Omental fat pad (tissue), 4 donors: ENCODE measurements around the gene PPDPF. TPM values are rescaled to one million over a fixed set of nuclear protein-coding genes. Genes with fewer than 3 reads are reported as not detected.

Experiments
- ATAC-seq: fragments of 150-250 bp; one replicate; pipeline ENCODE4 v1.9.1; 2016; ENCODE audit warnings: mild to moderate bottlenecking, moderate library complexity; ENCODE audit not compliant: low FRiP score
- DNase-seq: peaks from one replicate; pipeline ENCODE4 v3.0.0-alpha.2; 2019; ENCODE audit warnings: low spot score
- total RNA-seq, 4 donors: library from RNA; depleted of rRNA; stranded (reverse); fragments of >200 nt; gene quantifications; one replicate each; pipeline ENCODE4 v1.1.0, GENCODE V29; 2016
- TF ChIP-seq, protein P1 (sequence below), 3 donors: fragments of 450-650 bp; IDR thresholded peaks; one replicate each; pipeline ENCODE4 v1.5.1; 2016 to 2017; ENCODE audit warnings: antibody characterized with exemption in 3 of 3, mild to moderate bottlenecking in 3 of 3, moderate library complexity in 2 of 3

PPDPF gene
- total RNA-seq, 4 donors from 2014 or later: 22.2 to 108 (median 75.8) TPM

DNA sequence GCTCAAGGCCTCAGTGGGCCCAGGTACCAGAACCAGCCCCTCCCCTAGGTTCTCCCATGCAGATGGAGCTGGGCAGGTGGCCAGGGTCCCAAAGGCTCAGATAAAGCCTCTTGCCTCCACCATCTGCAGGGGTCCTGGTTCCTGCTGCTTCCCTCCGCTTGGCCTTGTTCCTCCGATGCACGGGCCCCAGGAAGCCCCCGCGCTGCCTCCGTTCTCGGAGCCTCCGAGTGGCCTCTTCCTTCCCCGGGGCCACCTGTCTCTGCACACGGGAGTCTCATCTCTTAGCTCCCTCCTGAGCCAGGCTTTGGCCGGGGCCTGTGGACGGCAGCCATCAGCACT lies 18.5 kb downstream of the PPDPF start:
- DNase-seq: no peak
- TF ChIP-seq, protein P1, sequence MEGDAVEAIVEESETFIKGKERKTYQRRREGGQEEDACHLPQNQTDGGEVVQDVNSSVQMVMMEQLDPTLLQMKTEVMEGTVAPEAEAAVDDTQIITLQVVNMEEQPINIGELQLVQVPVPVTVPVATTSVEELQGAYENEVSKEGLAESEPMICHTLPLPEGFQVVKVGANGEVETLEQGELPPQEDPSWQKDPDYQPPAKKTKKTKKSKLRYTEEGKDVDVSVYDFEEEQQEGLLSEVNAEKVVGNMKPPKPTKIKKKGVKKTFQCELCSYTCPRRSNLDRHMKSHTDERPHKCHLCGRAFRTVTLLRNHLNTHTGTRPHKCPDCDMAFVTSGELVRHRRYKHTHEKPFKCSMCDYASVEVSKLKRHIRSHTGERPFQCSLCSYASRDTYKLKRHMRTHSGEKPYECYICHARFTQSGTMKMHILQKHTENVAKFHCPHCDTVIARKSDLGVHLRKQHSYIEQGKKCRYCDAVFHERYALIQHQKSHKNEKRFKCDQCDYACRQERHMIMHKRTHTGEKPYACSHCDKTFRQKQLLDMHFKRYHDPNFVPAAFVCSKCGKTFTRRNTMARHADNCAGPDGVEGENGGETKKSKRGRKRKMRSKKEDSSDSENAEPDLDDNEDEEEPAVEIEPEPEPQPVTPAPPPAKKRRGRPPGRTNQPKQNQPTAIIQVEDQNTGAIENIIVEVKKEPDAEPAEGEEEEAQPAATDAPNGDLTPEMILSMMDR (IDR thresholded peaks at IDR 0.05): no peak
- ATAC-seq: no peak

DNA sequence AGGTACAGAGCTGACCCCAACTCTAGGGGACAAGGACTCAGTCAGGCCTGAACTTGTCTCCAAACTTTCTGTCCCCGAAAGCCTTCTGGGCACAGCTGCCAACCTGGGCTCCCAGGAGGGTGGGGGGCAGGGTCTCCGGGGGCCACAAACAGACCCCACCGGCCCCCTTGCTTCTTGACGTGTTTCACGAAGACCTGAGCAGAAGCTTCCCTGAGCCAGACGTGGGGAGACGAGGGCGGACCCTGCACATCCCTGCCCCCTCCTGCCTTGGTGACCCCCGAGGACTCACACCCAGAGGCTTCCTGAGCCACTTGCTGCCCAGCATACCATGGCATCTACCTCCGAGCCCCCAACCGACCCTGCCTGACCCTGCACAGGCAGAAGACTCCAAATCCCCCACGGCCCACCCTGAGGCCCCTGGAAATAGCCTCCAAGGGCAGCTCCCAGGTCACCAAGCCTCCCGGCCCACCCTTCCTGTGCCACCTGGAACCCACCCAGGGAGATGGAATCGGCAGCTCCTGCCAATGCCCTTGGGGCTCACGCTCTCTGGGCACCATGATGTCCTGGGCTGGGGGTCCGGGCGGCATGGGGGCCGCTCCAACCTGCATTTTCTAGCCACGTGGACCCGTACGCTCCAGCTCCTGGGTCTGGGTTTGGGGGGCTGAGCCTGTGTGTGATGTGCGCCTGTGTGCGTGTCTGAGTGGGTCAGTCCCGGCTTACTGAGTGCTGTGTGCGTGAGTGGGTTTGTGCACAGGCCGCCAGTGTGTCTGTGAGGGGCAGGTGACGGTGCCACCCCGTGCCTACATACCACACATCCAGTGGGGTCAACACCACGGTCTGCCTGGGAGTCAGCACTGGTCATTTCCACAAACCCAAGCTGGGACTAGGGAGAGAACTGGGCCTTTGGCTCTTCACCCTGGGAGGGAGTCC lies 19.1 kb downstream of the PPDPF start:
- TF ChIP-seq, protein P1 (IDR thresholded peaks at IDR 0.05): no peak
- DNase-seq: no peak
- no peak for ATAC-seq

DNA sequence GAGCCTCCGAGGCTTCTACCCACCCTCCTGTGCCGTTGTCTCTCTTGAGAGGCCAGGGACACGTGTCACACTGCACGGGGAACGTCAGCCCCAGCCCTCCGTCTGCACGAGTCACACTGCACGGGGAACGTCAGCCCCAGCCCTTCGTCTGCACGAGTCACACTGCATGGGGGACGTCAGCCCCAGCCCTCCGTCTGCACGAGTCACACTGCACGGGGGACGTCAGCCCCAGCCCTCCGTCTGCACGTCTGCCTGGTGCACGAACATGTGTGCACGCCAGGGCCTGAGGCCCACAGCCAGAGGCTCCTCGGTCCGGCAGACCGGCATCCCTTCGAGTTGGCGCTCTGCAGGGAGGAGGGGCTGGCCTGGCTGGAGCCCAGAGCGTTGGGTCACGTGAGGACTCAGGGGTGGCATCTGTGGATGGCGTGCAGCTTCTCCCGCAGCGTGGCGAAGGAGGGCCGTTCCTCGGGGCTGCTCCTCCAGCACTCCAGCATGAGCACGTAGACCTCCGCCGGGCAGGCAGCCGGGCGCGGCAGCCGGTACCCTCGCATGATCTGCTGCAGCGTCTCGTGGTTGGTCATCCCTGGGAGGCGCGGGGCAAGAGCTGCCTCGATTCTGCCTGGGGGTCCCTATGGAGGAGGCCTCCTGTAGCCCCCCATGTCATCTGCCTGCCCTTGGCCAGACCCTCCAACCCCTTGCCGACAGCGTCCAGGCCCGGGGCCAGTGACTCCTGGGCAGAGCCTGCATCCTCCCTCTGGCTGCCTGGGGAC lies 20.0 kb downstream of the PPDPF start:
- DNase-seq (no peak), ATAC-seq (no peak)
- TF ChIP-seq, protein P1 (IDR thresholded peaks at IDR 0.05): no peak

DNA sequence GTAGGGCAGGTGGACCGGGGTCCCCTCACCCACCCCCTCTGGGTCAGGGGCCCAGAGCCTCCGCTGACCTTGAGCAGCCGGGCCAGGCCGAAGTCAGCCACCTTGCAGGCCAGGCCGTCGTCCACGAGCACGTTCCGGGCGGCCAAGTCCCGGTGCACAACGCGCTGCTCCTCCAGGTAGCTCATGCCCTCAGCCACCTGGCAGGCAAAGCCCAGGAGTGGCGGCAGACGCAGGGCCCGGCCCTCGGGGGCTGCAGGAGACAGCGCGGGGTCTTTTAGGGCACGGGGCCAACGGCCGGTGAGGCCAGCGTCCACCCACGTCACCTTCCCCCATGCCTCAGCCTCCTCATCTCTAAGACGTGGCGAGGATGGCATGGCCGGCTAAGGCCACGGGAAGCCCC lies 20.8 kb downstream of the PPDPF start:
- TF ChIP-seq, protein P1 (IDR thresholded peaks at IDR 0.05): no peak
- ATAC-seq: no peak
- DNase-seq: no peak

DNA sequence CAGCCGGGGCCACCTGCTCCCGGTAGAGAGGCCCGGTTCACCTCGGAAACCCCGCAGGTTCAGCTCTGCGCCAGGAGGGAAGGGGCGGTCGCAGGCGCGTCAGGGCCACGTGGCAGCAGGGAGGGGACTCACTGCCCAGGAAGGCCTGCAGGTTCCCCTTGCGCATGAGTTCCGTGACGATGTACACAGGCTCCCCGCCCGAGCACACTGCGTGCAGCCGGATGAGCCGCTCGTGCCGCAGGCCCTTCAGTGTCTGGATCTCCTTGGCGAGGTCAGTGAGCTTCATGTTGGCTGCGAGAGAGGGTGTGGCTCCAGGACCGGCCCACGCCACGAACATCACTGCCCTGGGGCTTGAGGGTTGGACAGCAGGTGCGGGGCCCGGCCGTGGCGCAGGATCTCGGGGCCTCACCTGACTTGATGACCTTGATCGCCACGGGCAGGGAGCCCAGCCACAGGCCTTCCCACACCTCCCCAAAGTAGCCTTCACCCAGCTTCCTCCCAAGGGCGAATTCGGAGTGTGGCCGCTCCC lies 21.5 kb downstream of the PPDPF start:
- TF ChIP-seq, protein P1 (IDR thresholded peaks at IDR 0.05): no peak
- DNase-seq (no peak), ATAC-seq (no peak)

DNA sequence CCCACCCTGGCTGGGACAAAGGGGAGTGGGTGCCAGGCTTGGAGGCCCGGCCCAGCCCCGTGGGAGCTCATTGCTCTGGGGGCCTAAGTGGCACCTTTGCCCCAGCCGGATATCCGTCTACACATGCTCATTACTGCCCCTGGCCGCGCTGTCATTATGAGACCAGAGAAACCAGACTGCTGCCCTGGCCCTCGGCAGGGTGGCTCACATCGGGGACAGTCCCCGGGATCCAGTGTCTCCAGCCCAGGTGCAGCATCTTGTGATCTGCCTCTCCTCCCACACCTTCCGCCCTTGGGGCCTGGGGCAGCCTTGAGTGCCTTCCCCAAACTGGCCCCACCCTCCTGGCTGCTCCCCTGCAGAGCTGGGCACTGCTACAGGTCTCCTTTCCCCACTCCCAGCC lies 22.1 kb downstream of the PPDPF start:
- no peak for ATAC-seq
- TF ChIP-seq, protein P1 (IDR thresholded peaks at IDR 0.05): no peak
- DNase-seq: no peak
